ENCODE measurements around the gene SLC24A4.

Gene SLC24A4

DNA sequence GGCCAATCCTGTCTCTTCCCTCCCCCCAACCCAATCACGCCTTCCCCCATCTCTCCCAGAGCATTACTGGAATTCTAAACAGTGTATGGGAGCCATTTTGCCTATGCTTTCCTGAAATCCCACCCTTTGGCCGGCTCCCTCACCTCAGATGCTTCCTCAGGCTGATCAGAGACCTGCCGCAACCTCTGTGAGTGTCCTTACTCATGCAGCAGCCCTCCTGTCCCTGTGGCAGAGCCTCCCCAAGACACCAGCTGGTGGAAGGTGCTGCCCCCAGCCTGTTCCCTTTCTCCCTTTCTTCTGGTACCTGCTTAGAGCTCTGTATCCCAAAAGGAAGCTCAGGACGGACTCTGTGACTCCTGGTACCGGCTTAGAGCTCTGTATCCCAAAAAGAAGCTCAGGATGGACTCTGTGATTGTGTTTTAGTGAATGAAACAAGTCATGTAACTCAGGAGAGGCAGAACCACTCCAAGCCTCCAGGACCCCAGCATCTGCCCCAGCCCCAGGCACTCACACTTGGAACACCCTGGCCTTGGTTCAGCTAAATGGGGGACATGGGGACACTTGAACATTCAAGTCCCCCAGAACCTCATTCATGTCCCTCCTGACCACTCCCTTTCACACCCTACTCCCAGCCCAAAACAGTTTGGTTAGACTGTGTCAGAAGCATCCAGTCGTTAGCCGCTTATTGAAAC lies 161.3 kb downstream of the SLC24A4 start:
- no peak for DNase-seq

DNA sequence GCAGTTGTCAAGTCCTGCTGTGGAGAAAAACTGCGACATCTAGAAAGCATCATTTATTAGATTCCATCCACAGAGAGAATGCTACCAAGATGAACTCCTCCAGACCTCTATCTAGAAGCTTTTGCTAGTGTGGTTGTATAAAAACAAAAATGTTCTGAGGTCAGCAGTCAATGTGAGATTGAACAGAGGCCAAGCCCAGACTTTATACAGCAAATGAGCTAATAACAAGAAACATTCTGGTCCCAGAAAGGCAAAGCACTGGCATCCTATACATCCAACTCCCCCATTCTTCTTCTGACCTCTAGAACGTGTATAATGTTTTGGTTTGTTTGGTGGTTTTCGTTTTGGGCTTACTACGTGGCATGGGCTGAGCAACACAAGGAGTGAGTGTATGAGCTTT lies 163.9 kb downstream of the SLC24A4 start:
- no peak for DNase-seq

DNA sequence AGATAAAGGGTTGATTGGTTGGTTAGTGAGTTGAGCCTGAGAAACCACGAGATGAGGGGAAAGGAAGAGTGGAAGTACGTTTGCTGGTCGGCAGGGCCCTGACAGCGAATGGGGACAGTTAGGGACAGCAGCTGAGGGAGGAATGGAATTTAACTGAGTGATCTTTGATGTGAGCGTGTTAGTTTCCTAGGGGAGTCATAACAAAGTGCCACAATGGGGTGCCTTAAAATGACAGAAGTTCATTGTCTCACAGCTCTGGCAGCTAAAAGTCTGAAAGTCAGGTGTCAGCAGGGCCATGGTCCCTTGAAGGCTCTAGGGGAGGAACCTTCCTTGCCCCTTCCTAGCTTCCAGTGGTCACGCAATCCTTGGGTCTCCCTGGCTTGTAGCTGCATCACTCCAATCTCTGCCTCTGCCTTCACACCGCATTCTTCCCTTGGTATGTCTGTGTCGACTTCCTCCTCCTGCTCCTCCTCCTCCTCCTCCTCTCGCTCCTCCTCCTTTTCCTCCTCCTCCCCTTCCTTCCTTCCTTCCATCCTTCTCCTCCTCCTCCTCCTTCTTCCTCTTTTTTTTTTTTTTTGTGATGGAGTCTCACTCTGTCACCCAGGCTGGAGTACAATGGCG lies 164.7 kb downstream of the SLC24A4 start:
- DNase-seq, result no peak

DNA sequence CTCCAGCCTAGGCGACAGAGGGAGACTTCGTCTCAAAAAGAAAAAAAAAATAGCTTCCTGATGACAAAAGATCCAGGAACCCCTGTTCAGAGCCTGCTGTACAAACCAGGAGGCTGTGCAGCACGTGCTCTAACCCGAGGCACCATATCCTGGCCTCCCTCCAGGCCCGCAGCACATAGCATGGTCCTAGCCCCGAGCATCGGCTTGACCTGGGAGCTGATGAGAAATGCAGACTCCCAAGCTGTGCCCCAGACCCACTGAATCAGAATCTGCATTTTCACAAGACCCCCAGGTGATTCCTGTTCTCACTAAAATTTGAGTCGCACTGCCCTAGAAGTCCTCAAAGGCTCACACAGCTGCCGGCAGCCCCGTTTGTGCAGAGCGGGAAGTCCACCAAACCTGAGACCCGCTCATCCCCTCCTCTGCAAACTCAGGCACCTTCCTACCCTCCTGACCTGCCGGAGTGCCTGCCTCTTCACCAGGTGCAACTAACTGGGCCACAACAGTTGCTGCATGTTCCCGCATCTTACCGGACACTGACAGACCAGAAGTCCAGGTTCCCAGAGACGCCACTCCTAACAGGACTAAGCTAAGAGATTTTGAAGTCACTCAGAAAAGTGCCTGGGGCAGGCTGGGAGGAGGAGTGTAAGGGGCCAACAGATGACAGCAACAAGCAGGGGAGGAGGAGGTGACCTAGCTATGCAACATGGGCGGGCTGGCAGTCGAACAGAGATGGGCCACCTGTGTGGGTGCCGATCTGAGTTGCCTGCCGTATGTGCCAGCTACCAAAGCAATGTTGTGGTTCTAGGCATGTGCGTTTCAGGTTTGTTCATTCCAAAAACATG lies 166.7 kb downstream of the SLC24A4 start:
- DNase-seq, result no peak

DNA sequence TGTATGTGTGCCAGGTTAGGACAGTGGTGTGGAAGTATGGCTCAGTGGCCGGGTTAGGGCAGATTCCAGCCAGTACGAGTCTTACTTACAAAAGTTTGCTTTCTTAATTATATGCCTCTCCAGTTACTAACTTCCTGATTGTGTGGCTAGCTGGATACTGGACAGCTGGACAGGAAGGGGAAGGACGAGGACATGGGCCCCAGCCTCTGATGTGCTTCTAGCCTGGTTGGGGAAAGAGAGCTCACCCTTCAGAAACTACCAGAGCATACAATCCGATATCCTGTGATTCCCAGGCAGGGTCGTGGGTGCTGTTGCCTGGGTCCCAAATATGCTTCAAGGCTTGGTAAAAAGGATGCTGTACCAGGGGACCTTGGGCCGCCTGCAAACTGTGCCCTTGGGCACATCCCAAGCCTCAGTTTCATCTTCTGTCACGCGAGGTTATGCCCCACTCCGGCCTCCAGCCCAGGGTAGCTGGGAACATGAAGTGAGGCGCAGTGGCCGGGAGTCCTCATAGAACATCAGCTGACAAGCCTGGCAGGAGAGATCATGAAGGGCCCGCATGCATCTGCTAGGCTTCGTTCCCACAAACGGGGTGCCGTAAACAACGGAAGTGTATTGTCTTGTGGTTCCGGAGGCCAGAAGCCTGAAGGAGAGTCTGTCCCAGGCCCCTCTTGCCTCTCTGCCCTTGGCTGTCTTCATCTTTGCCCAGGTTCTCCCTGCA lies 167.4 kb downstream of the SLC24A4 start:
- DNase-seq, result no peak

DNA sequence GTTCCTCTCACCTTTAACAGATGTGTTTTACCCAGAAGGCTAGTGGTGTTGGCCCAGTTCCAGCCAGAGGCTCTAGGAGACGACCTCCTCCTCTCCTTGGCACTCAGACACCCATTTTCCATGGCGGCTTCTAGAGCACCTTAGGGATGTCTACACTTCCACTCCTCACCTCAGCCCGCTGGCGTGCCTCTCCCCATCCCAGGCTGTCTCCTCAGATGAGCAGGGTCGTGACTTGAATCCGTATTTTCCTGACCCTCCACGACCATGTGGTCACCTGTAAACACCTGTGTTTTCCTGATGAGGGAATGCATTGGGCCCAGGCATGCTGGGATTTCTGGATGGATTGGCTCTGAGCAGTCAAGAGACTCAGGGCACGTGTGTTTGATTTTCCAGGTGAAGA lies 168.8 kb downstream of the SLC24A4 start:
- DNase-seq, result no peak

DNA sequence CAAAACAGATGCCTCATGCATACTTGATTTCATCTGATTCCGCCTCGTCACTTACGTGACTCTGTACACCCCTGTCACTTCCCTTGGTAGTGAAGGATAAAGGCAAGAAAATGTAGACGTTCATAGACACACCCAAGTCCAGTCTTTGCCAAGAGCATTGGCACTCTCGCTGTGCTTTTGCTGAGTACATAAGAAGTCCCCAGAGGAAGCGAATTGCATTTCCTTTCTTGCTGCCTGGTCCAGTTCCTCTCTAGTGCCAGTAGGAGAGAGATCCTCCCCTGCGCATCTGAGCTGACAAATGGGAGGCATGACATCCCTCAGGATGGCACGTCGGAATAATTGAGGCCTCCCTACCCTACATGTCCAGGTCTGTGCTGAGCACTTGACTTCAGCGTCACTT lies 169.3 kb downstream of the SLC24A4 start:
- DNase-seq, result no peak

DNA sequence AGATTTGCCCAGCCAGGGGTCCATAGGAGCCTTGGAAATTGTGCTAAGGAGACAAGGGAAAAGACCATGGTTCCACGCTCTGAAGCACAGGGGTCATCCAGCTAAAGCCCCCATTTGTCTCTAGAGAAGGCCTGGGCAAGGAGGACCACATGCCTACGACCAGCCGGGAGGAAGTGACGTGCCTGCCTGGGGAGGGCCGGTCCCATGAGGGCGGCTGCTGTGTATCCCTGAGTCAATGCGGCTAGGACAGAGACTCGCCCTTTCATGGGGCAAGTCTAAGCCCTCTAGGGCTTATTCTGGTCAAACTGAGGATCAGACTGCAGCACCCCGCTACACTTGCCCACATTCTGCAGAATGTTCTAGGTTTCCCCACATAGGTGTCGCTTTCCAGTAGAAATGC lies 170.1 kb downstream of the SLC24A4 start:
- no peak for DNase-seq

DNA sequence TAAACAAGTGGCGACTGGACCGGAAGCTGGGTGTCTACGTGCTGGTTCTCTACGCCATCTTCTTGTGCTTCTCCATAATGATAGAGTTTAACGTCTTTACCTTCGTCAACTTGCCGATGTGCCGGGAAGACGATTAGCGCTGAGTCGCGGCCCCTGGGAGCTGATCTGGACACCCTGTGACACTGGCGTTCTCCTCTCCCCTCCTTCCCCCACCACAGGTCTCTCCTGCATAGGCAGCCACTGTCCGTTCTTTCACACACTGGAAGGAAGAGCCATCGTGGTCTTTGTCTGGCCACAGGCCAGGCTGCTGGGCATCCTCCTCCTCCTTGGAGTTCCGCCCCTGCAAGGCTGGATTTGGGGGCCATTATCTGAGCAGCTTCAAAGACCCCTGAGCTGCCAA lies 170.5 kb downstream of the SLC24A4 start:
- no peak for DNase-seq

DNA sequence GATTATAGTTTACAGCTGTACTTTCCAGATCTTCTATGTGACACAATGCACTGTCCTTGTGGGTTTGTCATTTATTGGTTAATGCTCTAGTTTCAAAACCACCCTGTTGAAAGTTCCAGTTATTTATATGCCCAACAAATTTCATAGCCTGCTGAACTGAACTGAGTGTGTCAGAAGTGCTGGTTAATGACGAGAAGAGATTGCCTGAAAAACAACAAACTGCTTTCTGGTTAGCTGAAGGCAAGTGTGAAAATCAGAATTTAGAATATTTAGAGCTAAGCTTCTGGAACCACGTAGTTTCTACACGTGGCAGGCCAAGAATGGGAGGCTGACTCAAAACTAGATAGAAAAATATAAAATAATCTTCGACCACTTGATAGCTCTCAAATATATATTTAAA lies 171.5 kb downstream of the SLC24A4 start:
- no peak for DNase-seq

DNA sequence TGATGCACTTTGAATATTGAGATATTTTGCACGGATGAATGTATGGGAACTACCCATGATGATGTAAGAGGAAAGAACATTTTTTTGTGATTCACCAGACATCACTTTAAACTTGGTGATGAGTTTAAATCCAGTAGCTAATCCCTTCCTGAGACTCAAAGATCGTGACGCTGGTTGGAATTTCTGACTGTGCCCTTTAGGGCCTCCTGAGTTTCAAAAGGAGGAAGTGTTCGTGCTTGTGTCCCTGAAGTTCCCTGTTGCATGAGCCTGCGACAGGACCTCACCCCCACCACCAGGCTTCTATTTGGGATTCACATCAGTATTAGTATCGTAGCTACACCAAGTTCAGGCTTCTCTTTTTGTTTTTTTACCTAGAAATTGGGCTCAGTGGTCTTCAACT lies 172.1 kb downstream of the SLC24A4 start:
- no peak for DNase-seq

DNA sequence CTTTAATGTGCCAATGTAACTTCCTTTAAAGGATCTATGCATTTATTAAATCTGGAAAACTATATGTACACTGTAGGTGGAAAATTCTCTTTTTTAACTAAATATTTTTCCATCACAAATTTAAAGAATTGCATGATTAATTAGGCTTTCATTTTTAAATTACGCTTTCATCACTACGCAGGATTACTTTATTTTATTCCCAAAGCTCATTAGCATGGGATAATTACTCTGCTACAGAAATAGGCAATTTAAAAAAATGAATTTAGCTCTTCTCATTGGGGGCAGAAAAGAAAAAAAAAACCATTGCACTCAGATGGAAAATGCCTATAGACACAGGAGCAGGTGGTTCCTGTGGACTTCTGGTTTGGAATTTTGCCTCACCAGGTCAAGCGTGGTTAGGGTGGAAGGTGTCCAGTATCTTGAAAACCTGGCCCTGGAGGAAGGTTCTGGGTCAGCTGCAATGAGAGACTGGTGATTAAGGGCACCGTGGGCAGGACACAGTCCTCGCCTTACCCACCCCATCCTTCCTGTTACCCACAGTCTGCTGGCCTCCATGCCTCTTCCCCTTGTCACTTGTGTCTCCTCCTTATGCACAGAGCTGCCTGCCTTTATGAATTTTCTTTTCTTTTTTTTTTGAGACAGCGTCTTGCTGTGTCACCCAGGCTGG lies 173.4 kb downstream of the SLC24A4 start:
- no peak for DNase-seq

DNA sequence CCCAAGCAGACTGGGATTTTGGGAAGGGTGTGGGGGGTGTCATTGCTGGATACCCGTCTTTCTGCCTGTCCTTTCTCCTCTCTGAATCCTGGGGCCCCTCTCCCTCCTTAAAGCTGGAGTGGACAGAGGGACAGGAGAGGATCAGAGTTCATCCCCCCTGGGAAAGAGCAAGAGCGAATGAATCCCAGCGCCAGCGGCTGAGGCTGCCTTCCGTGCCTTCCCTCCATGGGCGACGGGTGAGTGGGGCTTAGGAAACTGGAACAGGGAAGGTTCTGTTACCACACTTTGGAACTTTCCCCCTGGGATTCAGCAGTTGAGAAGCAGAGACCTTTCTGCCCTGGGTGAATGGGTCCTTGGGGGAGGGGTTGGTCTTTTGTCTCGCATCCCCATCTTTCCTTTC lies 174.4 kb downstream of the SLC24A4 start:
- no peak for DNase-seq

DNA sequence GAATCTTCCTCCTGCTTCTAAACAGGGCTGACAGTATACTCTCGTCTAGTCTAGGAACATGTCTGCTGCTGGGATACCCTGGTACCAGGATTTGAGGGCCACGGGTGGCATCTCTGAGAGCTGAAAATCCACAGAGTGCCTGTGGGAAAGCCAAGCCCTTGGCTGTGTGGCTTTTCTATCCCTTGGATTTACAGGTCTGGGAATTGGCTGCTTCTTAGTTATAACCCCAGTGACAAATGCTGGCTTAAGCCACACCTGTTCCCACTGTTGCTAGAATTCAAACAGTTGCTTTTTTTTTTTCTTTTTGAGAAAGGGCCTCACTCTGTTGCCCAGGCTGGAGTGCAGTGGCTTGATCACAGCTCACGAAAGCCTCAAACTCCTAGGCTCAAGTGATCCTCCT lies 176.3 kb downstream of the SLC24A4 start:
- no peak for DNase-seq

DNA sequence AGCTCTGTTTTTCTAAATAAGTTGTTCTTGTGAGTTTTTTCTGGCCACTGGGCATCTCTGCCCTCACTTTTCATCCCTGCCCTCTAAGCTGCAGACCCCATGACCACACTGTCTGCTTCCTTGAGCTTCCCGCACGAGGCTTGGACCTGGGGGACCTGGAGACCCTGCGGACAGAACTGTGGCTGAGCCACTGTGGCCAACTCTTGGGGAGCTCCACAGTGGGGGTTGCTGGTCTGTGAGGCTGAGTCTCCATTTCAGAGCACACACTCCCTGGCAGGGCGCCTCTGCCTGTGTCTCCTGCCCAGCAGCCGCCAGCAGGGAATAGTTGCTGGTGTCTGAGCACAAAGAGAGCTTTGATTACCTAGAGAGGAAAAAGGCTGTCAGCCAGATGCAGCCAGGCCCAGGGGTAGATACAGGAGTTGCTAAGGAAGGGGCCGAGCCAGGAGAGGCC lies 177.6 kb downstream of the SLC24A4 start:
- DNase-seq, result no peak

DNA sequence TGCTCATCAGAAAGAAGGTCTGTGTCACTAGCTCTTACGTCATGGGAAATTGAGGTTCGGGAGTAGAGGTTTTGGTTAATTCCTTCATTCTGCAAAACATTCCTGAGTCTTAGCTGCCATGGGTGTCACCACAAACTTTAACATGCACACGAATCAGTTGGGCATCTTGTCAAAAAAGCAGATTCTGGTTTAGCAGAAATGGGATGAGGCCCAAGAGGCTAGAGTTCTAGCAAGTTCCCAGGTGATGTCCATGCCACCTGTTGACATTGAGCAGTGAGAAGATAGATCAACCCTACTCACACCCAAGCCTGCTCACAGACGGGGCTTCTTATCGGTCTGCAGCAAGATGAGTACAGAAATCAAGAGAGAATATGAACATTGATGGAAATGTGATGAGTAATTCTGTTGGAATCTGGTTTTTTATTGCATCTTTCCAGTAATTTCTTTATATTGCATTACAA lies 179.0 kb downstream of the SLC24A4 start:
- DNase-seq, result no peak

DNA sequence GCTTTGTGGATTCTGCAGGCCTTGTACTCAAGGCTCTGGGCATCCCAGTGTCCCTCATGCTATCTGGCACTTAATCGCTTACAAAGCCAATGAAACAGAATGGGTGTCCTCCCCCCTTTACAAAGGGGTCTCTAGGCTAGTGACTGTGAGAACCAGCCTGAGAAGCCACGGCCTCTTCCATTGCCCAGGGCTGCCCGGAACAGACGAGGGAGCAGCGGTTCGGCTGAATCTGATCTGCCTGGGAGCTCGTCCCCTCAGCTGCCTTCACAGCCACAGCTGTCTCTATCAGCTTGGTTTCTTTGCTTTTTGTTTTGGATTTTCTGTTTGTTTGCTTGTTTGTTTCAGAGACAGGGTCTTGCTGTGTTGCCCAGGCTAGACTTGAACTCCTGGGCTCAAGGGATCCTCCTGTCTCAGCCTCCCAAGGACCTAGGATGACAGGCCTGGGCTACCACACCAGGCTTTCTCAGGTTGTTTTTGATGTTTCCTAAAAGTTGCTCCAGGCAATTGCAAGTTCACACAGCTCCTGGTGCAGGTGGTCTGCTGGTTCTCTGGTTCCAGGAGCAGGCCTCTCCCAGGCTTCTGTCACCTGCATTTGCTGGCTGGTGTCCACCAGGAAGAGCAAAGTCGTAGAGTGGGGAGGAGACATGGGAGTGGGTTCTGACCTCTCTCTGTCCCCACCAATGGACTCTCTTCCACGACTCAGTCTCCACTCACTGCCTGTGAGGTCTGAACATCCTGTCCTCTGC lies 179.7 kb downstream of the SLC24A4 start:
- DNase-seq, result no peak

DNA sequence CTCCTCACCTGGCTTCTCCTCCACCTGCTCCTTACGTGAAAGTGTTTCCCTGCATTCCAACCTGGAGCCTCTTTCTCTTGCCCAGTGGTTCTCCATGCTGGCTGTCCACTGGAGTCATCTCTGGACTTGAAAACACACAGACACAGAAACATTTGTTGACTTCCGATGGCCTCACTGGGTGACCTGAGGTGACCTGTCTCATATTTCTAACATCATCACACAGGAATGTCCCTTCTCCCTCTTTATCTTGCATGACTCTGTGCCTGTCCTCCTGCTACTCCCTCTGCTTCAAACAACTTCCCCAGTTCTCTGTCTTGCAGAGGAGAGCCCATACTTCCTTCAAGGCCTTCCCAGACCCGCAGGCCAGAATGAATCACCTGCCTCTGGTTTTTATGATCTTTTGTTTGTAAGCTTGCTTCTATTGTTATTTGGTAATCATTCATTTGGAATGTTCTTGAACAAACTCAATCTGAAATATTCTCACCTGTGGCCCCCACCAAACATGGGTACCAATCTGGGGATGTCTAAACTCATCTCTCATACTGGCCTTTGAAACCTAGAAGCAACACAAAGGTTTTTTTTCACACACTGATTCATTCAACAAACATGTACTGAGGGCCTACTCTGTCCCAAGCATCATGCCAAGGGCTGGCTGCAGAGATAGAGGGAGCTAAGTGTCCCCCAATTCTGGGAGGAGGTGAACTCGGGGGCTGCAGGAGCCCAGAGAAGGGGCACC lies 181.0 kb downstream of the SLC24A4 start:
- no peak for DNase-seq

DNA sequence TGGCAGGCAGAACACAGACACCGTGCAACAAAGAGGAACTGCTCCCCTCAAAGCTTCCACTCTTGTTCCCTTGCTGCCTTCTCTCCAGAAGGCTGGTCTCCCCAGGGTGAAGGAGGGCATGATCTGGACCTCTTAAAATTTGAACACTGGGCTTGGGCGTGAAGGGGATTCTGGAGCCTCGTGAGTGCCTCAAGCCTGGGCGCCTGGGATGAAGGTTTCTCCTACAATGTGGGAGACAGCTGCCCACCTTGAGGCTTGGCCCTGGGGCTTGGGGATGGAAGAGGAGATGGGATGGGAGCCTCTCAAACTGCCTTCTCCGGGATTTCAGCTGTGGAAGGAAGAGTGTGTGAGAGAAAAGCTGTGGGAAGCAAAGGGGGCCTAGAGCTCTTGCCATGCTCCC lies 182.9 kb downstream of the SLC24A4 start:
- DNase-seq, result no peak

DNA sequence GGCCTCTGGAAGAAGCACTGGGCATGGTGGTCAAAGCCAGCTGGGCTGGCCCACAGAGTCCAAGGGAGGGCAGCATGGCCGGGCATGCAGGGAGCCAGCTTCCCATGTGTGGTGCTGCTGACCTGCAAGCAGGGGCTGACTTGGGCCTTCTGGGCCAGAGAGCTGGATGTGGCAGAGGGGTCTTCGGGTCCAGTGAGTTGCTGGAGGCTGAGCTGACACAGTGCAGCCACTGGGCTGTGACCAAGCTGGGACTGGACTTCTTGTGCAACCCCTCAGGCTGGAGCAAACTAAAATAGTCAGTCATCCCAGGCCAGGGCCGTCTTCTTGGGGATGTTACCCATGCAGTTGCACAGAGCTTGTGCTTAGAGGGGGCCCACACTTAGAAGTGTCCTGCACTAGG lies 183.3 kb downstream of the SLC24A4 start:
- DNase-seq, result no peak

DNA sequence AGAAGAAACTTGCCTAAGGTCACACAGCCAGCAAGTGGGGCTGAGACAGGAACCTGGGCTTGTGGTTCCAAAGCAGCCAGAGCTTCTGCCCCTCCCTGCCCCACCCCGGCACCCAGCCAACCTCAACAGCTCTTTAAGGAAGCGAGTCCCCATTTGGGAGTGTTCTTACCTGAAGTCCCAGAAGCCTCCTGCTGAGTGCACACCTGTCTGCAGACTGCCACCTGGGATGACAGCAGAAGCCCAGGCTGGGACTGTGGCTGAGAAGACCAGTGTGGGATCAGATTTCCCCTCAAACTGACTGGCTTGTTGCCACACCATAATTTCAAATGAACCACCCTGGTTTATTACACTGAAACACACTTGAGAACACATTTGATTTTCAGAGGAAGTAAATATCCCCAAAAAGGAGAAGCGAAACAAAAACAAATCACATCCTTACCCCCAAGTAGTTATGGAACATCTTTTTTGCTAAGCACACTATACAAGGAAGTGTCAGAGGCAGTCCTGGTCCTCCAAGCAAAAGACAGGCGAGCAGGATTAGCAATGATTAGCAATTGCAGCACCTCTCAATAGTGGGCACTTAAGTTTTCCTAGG lies 184.3 kb downstream of the SLC24A4 start:
- DNase-seq, result peak; percentile 66 to 82

Measured in NCI-H524 (cell line).